ENCODE results near the gene ZNF362. TPM values are rescaled to one million over a fixed set of nuclear protein-coding genes. Genes with fewer than 3 reads are reported as not detected.
A peak's percentile ranks its signal among the peaks of the same experiment; 100 is the strongest.

Gene ZNF362
- total RNA-seq, 2 donors from 2014 or later, result 3.0 to 14.1 TPM

DNA sequence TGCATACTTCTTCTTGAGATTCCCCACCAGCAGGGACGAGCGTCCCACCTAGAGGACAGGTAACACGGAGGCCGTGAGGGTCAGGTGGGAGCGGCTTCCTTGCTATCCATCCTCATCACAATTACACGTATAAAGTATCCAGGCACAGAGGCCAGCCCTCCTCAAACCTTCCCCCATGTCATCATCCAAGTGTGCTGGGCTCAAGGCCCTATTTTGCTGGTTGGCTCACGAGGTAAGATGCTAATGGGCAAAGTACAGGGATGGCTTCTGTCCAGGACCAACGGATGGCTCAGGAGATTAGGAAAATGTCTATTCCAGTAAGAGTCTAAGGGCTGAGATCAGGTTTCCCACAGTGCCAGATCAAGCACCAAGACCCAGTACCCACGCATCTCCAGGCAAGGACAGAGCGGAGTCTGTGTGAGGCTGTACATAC is 76.1 kb downstream of the ZNF362 start:
- DNase-seq (ENCODE audit: low spot score in 2 of 2), result no peak
- Mint-ChIP-seq H3K9me3 (no peaks in the 10 kb centered on the region), H3K27ac (peak overlapping the region in 1 of 2 donors; percentile 23), H3K36me3 (peaks cover 0 to 14% of the 10 kb centered on the region in 2 donors)
- no peak for ATAC-seq

GRCh38 chr1:33332881-33333280 is 76.6 kb downstream of the ZNF362 start:
- Mint-ChIP-seq H3K27ac (peak overlapping the region; percentile 23 to 62), H3K36me3 (peaks cover 0 to 14% of the 10 kb centered on the region in 2 donors)

DNA sequence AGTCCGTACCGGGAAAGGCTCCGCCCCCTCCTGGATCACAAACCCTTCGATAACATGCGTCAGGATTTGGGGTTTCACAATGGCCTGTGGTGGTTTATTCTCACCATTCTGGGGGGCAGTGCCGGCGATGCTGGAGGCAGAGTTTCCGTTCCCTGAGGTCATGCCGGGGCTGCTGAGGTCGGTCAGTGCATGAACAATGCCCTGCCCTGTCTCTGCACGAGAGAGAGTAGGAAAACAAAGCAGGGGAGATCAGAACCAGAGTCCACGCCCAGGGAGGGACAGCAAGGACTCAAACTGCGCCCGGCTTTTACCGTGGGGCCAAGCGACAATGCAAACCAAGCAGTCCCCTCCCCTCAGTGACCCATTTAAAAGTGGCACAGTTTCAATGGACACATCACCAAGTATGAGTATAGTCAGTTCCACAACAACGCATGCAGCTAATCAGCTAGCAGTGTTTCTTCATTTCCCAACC is 77.8 kb downstream of the ZNF362 start:
- DNase-seq (ENCODE audit: low spot score in 2 of 2) (no peak), ATAC-seq (no peak)
- Mint-ChIP-seq H3K27ac (no peak overlapping the region), H3K36me3 (peaks cover 0 to 5% of the 10 kb centered on the region in 2 donors), H3K9me3 (no peaks in the 10 kb centered on the region)

More at GRCh38 chr1:33332881-33333280, 76.6 kb downstream of the ZNF362 start:
- no peaks in the 10 kb centered on the region for H3K9me3 Mint-ChIP-seq
- ATAC-seq, result no peak
- DNase-seq (ENCODE audit: low spot score in 2 of 2), result no peak

GRCh38 chr1:33335020-33335419 is 78.7 kb downstream of the ZNF362 start:
- no peaks in the 10 kb centered on the region for H3K36me3 Mint-ChIP-seq
- DNase-seq (ENCODE audit: low spot score in 2 of 2), result no peak
- H3K9me3 Mint-ChIP-seq, result no peaks in the 10 kb centered on the region
- peak overlapping the region in 1 of 2 donors; percentile 58 for H3K27ac Mint-ChIP-seq
- ATAC-seq, result no peak

- DNase-seq (ENCODE audit: low spot score in 2 of 2) (no peak), ATAC-seq (no peak)
- Mint-ChIP-seq H3K36me3 (no peaks in the 10 kb centered on the region), H3K9me3 (no peaks in the 10 kb centered on the region), H3K27ac (no peak overlapping the region)
Observed at GRCh38 chr1:33336580-33336979, 80.3 kb downstream of the ZNF362 start.

- Mint-ChIP-seq H3K27ac (no peak overlapping the region), H3K36me3 (peaks cover 0 to under 1% of the 10 kb centered on the region in 2 donors), H3K9me3 (no peaks in the 10 kb centered on the region)
- DNase-seq (ENCODE audit: low spot score in 2 of 2) (no peak), ATAC-seq (no peak)
Observed at GRCh38 chr1:33337441-33337840, 81.1 kb downstream of the ZNF362 start.

GRCh38 chr1:33338048-33338439 is 81.8 kb downstream of the ZNF362 start:
- Mint-ChIP-seq H3K36me3 (peaks cover 0 to 6% of the 10 kb centered on the region in 2 donors), H3K27ac (no peak overlapping the region), H3K9me3 (no peaks in the 10 kb centered on the region)
- ATAC-seq, result no peak
- no peak for DNase-seq (ENCODE audit: low spot score in 2 of 2)

DNA sequence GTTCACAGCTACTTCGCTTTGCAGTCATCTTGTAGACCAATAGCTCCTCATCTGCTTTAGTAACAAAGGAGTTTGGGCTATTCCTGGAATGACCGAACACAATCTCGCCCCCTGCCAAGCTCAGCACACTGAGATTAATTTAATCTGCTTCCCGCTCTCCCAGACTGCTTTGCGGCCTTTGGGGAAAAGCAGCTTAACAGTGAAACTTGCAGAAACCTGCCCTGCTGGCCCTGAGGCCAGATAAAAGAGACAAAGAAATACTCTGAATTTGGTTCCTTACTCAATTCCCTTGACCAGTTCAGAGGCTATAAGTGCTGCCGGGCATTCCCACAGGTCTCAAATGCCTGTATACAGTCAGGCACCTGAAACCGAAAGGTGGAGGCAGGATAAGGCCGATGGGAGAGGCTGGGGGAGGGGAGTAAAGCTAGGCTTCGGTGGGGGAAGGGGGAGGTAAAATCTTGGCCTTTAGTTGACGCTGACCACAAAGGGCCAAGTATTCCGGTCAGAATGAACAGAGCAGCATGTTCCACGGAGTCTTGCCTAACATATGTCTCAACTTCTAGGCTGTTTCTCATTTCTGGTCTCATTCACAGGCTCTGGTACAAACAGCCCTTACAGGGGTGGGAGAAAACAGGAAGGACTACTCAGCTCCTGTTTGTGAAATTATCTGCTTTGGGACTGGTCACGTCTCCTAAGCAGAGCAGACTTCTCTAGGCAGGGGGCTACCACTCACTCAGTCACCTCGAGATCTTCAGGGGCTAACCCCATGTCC is 82.3 kb downstream of the ZNF362 start:
- ATAC-seq (no peak), DNase-seq (ENCODE audit: low spot score in 2 of 2) (no peak)
- Mint-ChIP-seq H3K27ac (no peak overlapping the region), H3K36me3 (peaks cover 0 to 6% of the 10 kb centered on the region in 2 donors), H3K9me3 (no peaks in the 10 kb centered on the region)

DNA sequence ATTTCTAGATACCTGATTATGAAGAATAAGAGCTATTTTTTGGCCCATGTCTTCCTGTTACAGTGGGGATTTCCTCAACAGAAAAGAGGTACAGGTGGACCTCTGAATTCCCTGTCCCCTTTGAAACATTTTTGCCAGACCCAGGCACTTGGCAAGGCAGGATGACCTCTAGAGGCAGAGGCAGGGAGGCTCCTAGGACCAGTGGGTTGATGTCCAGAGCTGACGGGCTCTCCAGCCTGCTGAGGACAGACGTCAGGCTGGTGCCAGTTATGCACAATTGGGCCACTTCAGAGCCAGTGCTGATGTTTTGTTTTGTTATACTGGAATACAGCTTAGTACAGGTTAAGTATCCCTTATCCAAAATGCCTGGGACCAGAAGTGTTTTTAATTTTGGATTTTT is 83.1 kb downstream of the ZNF362 start:
- no peak overlapping the region for H3K27ac Mint-ChIP-seq
- no peaks in the 10 kb centered on the region for H3K9me3 Mint-ChIP-seq
- no peak for DNase-seq (ENCODE audit: low spot score in 2 of 2)

GRCh38 chr1:33341190-33341589 is 84.9 kb downstream of the ZNF362 start:
- Mint-ChIP-seq H3K9me3 (no peaks in the 10 kb centered on the region), H3K36me3 (peaks cover 0 to 11% of the 10 kb centered on the region in 2 donors), H3K27ac (no peak overlapping the region)
- DNase-seq (ENCODE audit: low spot score in 2 of 2) (no peak), ATAC-seq (no peak)

More for the DNA sequence above, 83.1 kb downstream of the ZNF362 start:
- H3K36me3 Mint-ChIP-seq, result peaks cover 0 to 6% of the 10 kb centered on the region in 2 donors
- no peak for ATAC-seq

DNA sequence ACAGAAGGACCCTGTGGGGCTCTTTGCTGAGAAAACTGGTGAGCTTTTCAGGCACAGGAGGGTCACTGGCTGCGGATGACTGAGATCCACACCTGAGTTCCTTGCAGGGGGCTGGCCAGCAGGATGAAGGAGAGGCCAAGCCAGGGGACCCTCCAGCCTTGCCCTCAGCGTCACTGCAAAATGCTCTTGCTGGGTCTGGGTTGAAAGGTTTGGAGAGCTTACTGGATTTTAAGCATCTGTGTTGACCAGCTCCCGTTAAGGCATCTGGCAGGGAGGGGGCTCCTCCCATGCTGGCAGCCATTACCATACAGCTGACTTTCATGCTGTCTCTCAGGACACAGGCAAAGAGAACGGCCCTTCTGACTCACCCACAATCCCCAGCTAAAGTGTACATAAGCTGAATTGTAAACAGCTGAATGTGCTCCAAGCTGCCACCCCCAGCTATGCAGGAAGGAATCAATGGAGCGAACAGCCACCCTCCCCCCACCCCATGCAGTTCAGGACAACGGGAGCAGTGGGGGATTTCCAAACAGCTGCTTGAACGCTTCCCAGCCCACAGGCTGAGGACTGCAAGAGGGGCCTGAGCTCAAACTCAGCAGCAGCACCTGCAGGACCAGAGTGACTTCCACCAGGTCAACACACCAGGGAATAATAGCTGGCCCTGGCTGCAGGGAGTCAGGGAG is 85.9 kb downstream of the ZNF362 start:
- ATAC-seq, result no peak
- H3K9me3 Mint-ChIP-seq, result no peaks in the 10 kb centered on the region
- H3K36me3 Mint-ChIP-seq, result peaks cover 5 to 20% of the 10 kb centered on the region in 2 donors
- H3K27ac Mint-ChIP-seq, result peak overlapping the region in 1 of 2 donors; percentile 50
- DNase-seq (ENCODE audit: low spot score in 2 of 2), result no peak

DNA sequence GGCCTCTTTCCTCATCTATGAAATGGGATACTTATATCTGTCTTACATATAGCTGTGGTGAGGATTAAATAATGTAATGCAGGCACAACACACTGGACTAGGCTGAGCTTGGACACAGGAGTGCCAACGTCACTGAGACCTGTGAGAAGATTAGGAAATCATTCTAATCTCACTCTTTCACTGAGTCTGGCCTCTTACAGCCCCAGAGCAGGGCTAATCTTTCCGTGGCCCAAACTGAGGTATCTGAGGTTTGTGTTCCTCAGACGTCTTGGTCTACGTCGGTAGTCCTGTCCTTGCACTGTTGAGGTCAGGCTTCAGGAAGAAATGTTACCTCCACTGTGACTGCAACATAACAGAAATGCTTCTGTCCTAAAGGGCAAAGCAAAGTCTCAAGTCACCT is 87.2 kb downstream of the ZNF362 start:
- no peak for DNase-seq (ENCODE audit: low spot score in 2 of 2)
- no peak for ATAC-seq
- Mint-ChIP-seq H3K36me3 (peaks cover 13 to 26% of the 10 kb centered on the region in 2 donors), H3K27ac (no peak overlapping the region), H3K9me3 (no peaks in the 10 kb centered on the region)

GRCh38 chr1:33344896-33345560 is 88.7 kb downstream of the ZNF362 start:
- H3K36me3 Mint-ChIP-seq, result peaks cover 18 to 26% of the 10 kb centered on the region in 2 donors
- DNase-seq (ENCODE audit: low spot score in 2 of 2) (no peak), ATAC-seq (no peak)
- no peaks in the 10 kb centered on the region for H3K9me3 Mint-ChIP-seq
- no peak overlapping the region for H3K27ac Mint-ChIP-seq

- peaks cover 28 to 41% of the 10 kb centered on the region in 2 donors for H3K36me3 Mint-ChIP-seq
- DNase-seq (ENCODE audit: low spot score in 2 of 2), result no peak
Observed at GRCh38 chr1:33346533-33346926, 90.2 kb downstream of the ZNF362 start.

DNA sequence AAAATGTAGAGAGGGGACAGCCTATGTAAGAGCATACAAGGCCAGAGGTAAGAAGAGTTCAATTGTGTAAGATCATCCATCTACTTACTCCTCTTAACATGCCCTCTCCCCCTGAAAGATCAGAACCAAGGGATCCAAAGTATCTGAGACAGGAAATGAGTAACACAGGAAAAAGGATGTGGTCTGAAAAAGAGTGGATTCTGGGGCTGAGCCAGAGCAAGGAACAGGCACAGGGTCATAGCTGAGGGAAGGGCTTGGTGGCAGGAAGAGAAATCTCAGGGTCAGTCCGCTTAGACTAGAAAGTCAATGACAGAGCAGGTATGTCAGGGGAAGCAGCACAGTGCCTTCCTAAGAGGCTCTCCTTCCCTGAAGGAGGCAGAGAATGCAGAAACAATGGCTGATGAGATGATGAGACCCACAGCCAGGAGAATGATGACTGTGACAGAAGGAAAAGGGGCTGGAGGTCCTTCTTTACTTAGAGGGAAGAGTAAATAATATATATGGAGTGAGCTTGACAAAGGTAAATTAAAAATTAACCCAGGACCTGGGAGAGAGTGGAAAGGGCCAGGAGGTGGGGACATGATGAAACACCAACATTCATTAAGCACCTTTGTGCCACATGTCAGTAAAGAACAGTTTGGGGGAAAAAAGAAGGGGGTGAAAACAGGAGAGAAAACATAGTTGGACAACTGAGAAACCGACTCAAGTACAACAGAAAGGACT is 90.8 kb downstream of the ZNF362 start:
- ATAC-seq (no peak), DNase-seq (ENCODE audit: low spot score in 2 of 2) (no peak)
- Mint-ChIP-seq H3K36me3 (peaks cover 28 to 42% of the 10 kb centered on the region in 2 donors), H3K9me3 (no peaks in the 10 kb centered on the region), H3K27ac (peak overlapping the region; percentile 65 to 69)

More at GRCh38 chr1:33346533-33346926, 90.2 kb downstream of the ZNF362 start:
- ATAC-seq, result no peak
- Mint-ChIP-seq H3K27ac (peak overlapping the region; percentile 65 to 69), H3K9me3 (no peaks in the 10 kb centered on the region)

DNA sequence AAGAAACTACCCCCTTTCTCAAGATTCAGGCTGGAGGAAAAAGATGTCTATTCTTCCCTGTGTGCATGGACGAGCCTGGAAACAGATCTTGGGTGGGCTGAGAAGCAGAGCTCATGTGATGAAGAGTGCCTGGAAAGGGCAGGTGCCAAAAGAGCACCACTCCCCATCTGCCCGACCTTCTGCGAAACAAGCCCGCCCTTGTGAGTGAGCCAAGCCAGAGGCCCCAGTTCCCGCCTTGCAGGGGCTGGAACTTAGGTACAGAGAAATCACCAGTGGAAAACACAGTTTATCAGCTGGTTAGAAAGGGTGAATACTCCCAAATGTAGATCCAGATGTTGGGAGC is 91.3 kb downstream of the ZNF362 start:
- ATAC-seq (no peak), DNase-seq (ENCODE audit: low spot score in 2 of 2) (no peak)
- Mint-ChIP-seq H3K9me3 (no peaks in the 10 kb centered on the region), H3K27ac (peak overlapping the region in 1 of 2 donors; percentile 65), H3K36me3 (peaks cover 28 to 39% of the 10 kb centered on the region in 2 donors)

All from activated naive CD4-positive, alpha-beta T cell treated with anti-CD3 and anti-CD28 coated beads, Interleukin-2, amount 50 U/mL, for 72 hours (primary cell).